AG10803 (cell line): ENCODE data around the gene KDM4C.

Experiments
- DNase-seq: peaks from one replicate; pipeline ENCODE4 v3.0.0; 2010; ENCODE audit warnings: low read depth
- H3K4me3 ChIP-seq: 2 replicates; pipeline ENCODE4 v1.5.1; 2011; ENCODE audit warnings: mild to moderate bottlenecking, low read length, control low read depth
- CTCF ChIP-seq: conservative IDR thresholded peaks from 2 replicates; pipeline ENCODE4 v1.5.1; 2011; ENCODE audit warnings: mild to moderate bottlenecking, low read length, control low read depth, inconsistent platforms

Gene KDM4C

GRCh38 chr9:6999794-7000193, 242.0 kb downstream of the KDM4C start:
- DNase-seq: no peak
- H3K4me3 ChIP-seq: no peak overlapping the region
- no peak for TF ChIP-seq CTCF

- no peak for TF ChIP-seq CTCF
- DNase-seq: no peak
Measured at GRCh38 chr9:7001571-7001970, 243.8 kb downstream of the KDM4C start.

GRCh38 chr9:7003861-7004260, 246.1 kb downstream of the KDM4C start:
- TF ChIP-seq CTCF: no peak
- H3K4me3 ChIP-seq: no peak overlapping the region
- DNase-seq: no peak

More at GRCh38 chr9:7001571-7001970, 243.8 kb downstream of the KDM4C start:
- H3K4me3 ChIP-seq: no peak overlapping the region

GRCh38 chr9:7006417-7006816, 248.6 kb downstream of the KDM4C start:
- no peak for TF ChIP-seq CTCF
- no peak for DNase-seq

GRCh38 chr9:7008411-7008810, 250.6 kb downstream of the KDM4C start:
- no peak for TF ChIP-seq CTCF
- H3K4me3 ChIP-seq: no peak overlapping the region
- DNase-seq: no peak

More at GRCh38 chr9:7006417-7006816, 248.6 kb downstream of the KDM4C start:
- H3K4me3 ChIP-seq: no peak overlapping the region

- no peak overlapping the region for H3K4me3 ChIP-seq
- no peak for TF ChIP-seq CTCF
- no peak for DNase-seq
Measured at GRCh38 chr9:7009065-7009464, 251.3 kb downstream of the KDM4C start.

- no peak for TF ChIP-seq CTCF
- no peak for DNase-seq
- H3K4me3 ChIP-seq: no peak overlapping the region
Measured at GRCh38 chr9:7011395-7012067, 253.8 kb downstream of the KDM4C start.
